Measurements from ENCODE around the gene DNMT3A.

DNMT3A gene

DNA sequence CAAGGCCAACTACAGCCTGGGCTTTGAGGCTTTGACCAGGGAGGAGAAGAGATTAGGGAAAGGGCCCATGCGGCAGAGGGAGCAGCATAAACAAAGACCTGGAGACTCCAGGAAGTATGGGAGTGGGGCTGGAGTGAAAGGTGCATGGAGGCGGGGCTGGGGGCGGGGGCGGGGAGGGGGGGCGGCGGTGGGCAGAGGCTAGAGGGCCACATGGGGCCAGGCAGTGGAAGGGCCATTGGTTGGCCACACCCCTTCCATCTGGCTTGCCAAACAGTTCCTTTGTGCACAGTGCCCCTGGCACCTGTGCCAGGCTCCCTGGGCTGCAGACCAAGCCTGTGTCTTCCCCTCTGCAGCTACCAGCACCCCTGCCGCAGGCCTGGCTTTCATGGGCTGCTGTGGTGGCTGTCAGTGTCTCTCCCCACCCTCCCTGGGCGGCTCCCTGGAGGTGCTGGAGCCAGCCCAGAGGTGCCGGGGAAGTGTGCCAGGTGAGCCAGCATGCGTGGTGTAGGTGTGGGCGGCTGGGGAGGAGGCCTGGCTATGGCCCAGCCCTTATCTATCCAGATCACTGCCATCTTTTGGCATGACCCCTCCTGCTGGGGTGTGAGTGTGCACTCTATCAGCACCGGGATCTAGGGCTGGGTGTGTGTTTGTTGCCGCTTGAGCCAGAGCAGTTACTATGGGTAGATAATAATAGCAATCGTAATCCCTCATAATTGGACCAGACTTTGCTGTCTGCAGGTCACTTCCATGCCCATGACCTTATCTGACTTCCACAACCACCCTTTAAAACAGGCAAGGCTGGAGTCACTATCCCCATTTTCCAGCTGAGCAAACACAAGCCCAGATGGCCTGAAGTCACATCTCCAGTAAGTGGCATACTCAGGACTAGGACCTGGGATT lies 30.5 kb downstream of the DNMT3A start:
- TF ChIP-seq, protein P1, sequence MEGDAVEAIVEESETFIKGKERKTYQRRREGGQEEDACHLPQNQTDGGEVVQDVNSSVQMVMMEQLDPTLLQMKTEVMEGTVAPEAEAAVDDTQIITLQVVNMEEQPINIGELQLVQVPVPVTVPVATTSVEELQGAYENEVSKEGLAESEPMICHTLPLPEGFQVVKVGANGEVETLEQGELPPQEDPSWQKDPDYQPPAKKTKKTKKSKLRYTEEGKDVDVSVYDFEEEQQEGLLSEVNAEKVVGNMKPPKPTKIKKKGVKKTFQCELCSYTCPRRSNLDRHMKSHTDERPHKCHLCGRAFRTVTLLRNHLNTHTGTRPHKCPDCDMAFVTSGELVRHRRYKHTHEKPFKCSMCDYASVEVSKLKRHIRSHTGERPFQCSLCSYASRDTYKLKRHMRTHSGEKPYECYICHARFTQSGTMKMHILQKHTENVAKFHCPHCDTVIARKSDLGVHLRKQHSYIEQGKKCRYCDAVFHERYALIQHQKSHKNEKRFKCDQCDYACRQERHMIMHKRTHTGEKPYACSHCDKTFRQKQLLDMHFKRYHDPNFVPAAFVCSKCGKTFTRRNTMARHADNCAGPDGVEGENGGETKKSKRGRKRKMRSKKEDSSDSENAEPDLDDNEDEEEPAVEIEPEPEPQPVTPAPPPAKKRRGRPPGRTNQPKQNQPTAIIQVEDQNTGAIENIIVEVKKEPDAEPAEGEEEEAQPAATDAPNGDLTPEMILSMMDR (IDR thresholded peaks at IDR 0.05; ENCODE audit: insufficient read depth, low read length, missing control alignments) = no peak
- ChIA-PET POLR2A (interaction anchor here (0.6 kb wide), 1 partner anchor 29 kb away, joined by 3 read pairs; no protein-coding TSS in a partner anchor), CTCF (no interaction called here)
- DNase-seq (ENCODE audit: low read depth, low spot score) = no peak
- no peak overlapping the region for H3K4me3 ChIP-seq (ENCODE audit: low read depth, low read length)

DNA sequence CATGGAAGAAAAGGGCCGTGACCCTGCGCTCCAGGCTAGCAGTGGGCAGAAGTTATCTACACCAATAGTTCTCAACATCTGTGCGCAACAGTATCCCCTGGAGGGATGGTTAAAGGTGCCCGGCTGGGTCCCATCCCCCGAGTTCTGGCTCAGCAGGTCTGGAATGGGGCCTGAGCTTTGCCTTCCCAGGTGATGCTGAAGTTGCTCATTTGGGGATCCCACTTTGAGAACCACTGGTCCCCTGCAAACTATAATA lies 31.1 kb downstream of the DNMT3A start:
- ChIA-PET POLR2A (no interaction called here), CTCF (interaction anchor here (2.0 to 2.7 kb wide), 2 partner anchors 14 to 256 kb away, joined by 9 to 27 read pairs; no protein-coding TSS in a partner anchor)
- TF ChIP-seq, protein P1 (IDR thresholded peaks at IDR 0.05; ENCODE audit: insufficient read depth, low read length, missing control alignments) = no peak
- H3K4me3 ChIP-seq (ENCODE audit: low read depth, low read length) = no peak overlapping the region
- no peak for DNase-seq (ENCODE audit: low read depth, low spot score)

DNA sequence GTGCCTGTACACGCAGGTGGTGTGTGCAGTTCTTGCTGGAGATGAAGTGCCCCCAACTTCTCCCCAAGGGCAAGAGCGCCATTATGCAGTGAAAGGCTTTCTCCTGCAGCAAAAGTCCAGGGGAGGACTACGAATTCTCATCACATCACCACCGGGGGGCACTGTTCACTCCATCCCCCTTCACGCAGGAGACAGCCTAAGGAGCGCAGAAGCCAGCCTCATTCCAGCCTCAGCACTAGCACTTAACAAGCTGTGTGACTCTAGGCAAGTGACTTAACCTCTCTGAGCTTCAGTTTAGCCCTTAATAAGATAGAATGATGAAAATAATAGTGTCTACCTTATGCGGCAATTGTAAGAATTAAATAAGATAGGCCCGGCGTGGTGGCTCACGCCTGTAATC lies 32.3 kb downstream of the DNMT3A start:
- POLR2A ChIA-PET = no interaction called here
- CTCF ChIA-PET = interaction anchor here (0.7 to 2.7 kb wide), 15 partner anchors 9 to 356 kb away, joined by 3 to 27 read pairs (median 4); no protein-coding TSS in a partner anchor
- no peak overlapping the region for H3K4me3 ChIP-seq (ENCODE audit: low read depth, low read length)
- DNase-seq (ENCODE audit: low read depth, low spot score) = no peak
- TF ChIP-seq, protein P1 (IDR thresholded peaks at IDR 0.05; ENCODE audit: insufficient read depth, low read length, missing control alignments) = peak; percentile 47

DNA sequence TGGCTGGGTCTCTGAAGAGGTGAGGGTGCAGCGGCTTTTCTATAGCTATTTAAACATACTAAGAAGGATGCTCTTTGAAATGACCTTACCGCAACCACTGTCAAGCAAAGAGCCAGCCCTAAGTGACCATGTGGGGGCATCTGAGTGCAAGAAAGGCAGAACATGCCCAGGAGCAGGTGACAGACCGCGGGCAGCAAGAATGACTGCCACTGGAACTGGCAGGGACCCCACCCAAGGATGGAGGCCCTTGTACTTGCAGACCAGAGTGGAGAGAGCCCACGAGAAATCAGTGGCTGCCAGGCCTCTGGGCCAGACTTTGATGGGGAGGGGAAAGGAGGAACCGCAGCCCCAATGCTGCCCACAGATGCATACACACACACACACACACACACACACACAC lies 33.1 kb downstream of the DNMT3A start:
- no peak for DNase-seq (ENCODE audit: low read depth, low spot score)
- ChIA-PET POLR2A (no interaction called here), CTCF (interaction anchor here (0.8 to 2.7 kb wide), 12 partner anchors 12 to 357 kb away, joined by 3 to 27 read pairs (median 4); no protein-coding TSS in a partner anchor)
- no peak overlapping the region for H3K4me3 ChIP-seq (ENCODE audit: low read depth, low read length)
- TF ChIP-seq, protein P1 (IDR thresholded peaks at IDR 0.05; ENCODE audit: insufficient read depth, low read length, missing control alignments) = no peak

DNA sequence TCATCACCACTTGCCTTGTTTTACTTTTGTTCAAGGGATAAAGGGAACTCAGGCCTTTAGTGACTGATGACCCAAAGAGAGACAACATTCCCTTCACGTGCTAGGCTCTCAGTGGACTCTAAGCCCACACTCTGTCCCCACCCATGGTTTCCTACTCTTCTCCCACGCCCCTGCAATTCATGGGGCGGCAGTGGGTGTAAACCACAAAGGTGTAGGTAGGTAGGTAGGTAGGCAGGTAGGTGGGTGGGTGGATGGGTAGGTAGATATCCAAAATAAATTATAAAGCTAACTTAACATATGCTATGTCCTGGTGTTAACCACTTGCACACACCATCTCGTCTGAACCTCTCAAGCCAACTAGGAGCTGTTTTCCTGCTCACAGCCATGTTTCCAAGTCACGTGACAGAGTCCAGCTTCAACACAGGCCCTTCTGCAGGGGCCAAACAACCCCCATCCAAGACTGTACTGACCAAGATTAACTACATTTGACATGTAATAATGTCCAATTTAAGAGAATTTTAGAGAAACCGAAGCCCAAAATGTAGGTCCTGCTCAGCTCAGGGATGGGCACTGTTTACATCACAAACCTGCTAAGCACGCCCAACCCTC lies 33.7 kb downstream of the DNMT3A start:
- H3K4me3 ChIP-seq (ENCODE audit: low read depth, low read length) = no peak overlapping the region
- TF ChIP-seq, protein P1 (IDR thresholded peaks at IDR 0.05; ENCODE audit: insufficient read depth, low read length, missing control alignments) = no peak
- CTCF ChIA-PET = interaction anchor here (0.8 to 2.7 kb wide), 7 partner anchors 13 to 259 kb away, joined by 3 to 27 read pairs (median 3); no protein-coding TSS in a partner anchor
- POLR2A ChIA-PET = no interaction called here
- DNase-seq (ENCODE audit: low read depth, low spot score) = no peak

DNA sequence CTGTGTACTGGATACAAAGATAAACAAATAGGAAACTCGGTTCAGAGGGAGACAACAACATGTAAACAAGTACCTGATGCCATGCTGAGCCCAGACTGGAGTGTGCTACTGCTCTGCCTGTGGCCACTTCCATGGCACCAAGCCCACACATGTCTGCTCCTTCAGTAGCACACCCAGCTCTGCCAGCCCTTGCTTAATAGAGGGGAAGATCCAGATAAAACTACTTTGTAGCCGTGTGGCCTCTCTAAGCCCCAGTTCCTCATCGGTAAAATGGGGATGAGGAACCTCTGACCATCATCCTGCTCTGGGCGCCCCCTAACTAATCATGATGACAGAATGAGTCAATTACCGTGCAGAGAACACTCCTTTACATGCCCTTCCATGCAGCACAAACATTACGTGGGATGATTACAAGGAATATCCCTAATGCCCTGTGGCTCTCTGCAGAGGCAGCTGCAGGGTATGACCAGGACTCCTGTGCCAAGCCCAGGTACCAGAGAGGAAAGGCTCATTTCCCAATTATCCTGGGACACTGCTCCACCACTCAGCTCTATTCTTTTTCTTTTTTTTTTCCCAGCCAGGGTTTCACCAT lies 34.9 kb downstream of the DNMT3A start:
- DNase-seq (ENCODE audit: low read depth, low spot score) = no peak
- TF ChIP-seq, protein P1 (IDR thresholded peaks at IDR 0.05; ENCODE audit: insufficient read depth, low read length, missing control alignments) = no peak
- CTCF ChIA-PET = interaction anchor here (0.6 to 1.1 kb wide), 2 partner anchors 78 to 214 kb away, joined by 3 read pairs; no protein-coding TSS in a partner anchor
- H3K4me3 ChIP-seq (ENCODE audit: low read depth, low read length) = no peak overlapping the region
- POLR2A ChIA-PET = no interaction called here
